OCI-LY3 (cell line): Measurements from ENCODE around the gene ZBTB44.

Experiments
- CTCF ChIP-seq: fragments of 200-600, 300-600 bp; sonication (generic); IDR thresholded peaks from 2 replicates; pipeline ENCODE4 v1.5.1; 2014; ENCODE audit warnings: antibody characterized with exemption, low read length, low read depth
- EZH2phosphoT487 ChIP-seq: fragments of 200-600 bp; shearing (Covaris generic); IDR thresholded peaks from 2 replicates; pipeline ENCODE4 v1.6.1; 2018; ENCODE audit warnings: antibody characterized with exemption, mixed run types, low read depth

- TF ChIP-seq CTCF (no peak), EZH2phosphoT487 (no peak)
Measured at GRCh38 chr11:130206141-130206540, 108.6 kb downstream of the ZBTB44 start.
